Measurements from ENCODE around the gene ACLY. TPM values are rescaled to one million over a fixed set of nuclear protein-coding genes. Genes with fewer than 3 reads are reported as not detected.

ACLY gene
- total RNA-seq, 1 donor, result 273 TPM

- peaks cover 68% of the 10 kb centered on the region for H3K4me1 ChIP-seq (ENCODE audit: insufficient read depth, low read length)
- peak overlapping the region; percentile 53 for H3K4me2 ChIP-seq (ENCODE audit: insufficient read depth, low read length)
- peaks cover 71% of the 10 kb centered on the region for H3K79me2 ChIP-seq (ENCODE audit: insufficient read depth, low read length)
- H3K9me3 ChIP-seq (ENCODE audit: low read depth, low read length), result no peaks in the 10 kb centered on the region
- H4K20me1 ChIP-seq (ENCODE audit: insufficient read depth, low read length), result peaks cover 58% of the 10 kb centered on the region
- no peaks in the 10 kb centered on the region for H3K27me3 ChIP-seq (ENCODE audit: insufficient read depth, low read length)
- H3K4me3 ChIP-seq (ENCODE audit: insufficient read depth, low read length), result no peak overlapping the region
- H2AFZ ChIP-seq (ENCODE audit: low read length), result no peak overlapping the region
- TF ChIP-seq CTCF (IDR thresholded peaks at IDR 0.05; ENCODE audit: extremely low read depth, low read depth, low read length), result no peak
- peaks cover 42% of the 10 kb centered on the region for H3K36me3 ChIP-seq (ENCODE audit: insufficient read depth, low read length)
- peak overlapping the region; percentile 69 for H3K27ac ChIP-seq (ENCODE audit: low read depth, low read length)
- DNase-seq (ENCODE audit: insufficient read length, low spot score, missing footprints), result no peak
These were observed 3.7 kb downstream of the ACLY start for GRCh38 chr17:41915020-41915419.

- H2AFZ ChIP-seq (ENCODE audit: low read length), result no peak overlapping the region
- DNase-seq (ENCODE audit: insufficient read length, low spot score, missing footprints), result peak; percentile 77
- no peak for TF ChIP-seq CTCF (IDR thresholded peaks at IDR 0.05; ENCODE audit: extremely low read depth, low read depth, low read length)
- H3K9me3 ChIP-seq (ENCODE audit: low read depth, low read length), result no peaks in the 10 kb centered on the region
- H3K79me2 ChIP-seq (ENCODE audit: insufficient read depth, low read length), result peaks cover 77% of the 10 kb centered on the region
- H3K4me3 ChIP-seq (ENCODE audit: insufficient read depth, low read length), result peak overlapping the region; percentile 25
- peak overlapping the region; percentile 69 for H3K27ac ChIP-seq (ENCODE audit: low read depth, low read length)
- H4K20me1 ChIP-seq (ENCODE audit: insufficient read depth, low read length), result peaks cover 58% of the 10 kb centered on the region
- peak overlapping the region; percentile 53 for H3K4me2 ChIP-seq (ENCODE audit: insufficient read depth, low read length)
- H3K4me1 ChIP-seq (ENCODE audit: insufficient read depth, low read length), result peaks cover 66% of the 10 kb centered on the region
- peaks cover 49% of the 10 kb centered on the region for H3K36me3 ChIP-seq (ENCODE audit: insufficient read depth, low read length)
- no peaks in the 10 kb centered on the region for H3K27me3 ChIP-seq (ENCODE audit: insufficient read depth, low read length)
These were observed 4.4 kb downstream of the ACLY start for GRCh38 chr17:41914358-41914766.

GRCh38 chr17:41913798-41914197, 5.0 kb downstream of the ACLY start:
- DNase-seq (ENCODE audit: insufficient read length, low spot score, missing footprints), result peak; percentile 35
- Histone ChIP-seq H3K4me1 (ENCODE audit: insufficient read depth, low read length) (peaks cover 65% of the 10 kb centered on the region), H3K79me2 (ENCODE audit: insufficient read depth, low read length) (peaks cover 83% of the 10 kb centered on the region), H2AFZ (ENCODE audit: low read length) (no peak overlapping the region), H3K27ac (ENCODE audit: low read depth, low read length) (peak overlapping the region; percentile 69), H3K4me2 (ENCODE audit: insufficient read depth, low read length) (peak overlapping the region; percentile 53), H4K20me1 (ENCODE audit: insufficient read depth, low read length) (peaks cover 58% of the 10 kb centered on the region), H3K4me3 (ENCODE audit: insufficient read depth, low read length) (no peak overlapping the region), H3K36me3 (ENCODE audit: insufficient read depth, low read length) (peaks cover 54% of the 10 kb centered on the region), H3K9me3 (ENCODE audit: low read depth, low read length) (no peaks in the 10 kb centered on the region), H3K27me3 (ENCODE audit: insufficient read depth, low read length) (no peaks in the 10 kb centered on the region)
- TF ChIP-seq CTCF (IDR thresholded peaks at IDR 0.05; ENCODE audit: extremely low read depth, low read depth, low read length), result no peak

- no peaks in the 10 kb centered on the region for H3K9me3 ChIP-seq (ENCODE audit: low read depth, low read length)
- peaks cover 80% of the 10 kb centered on the region for H3K79me2 ChIP-seq (ENCODE audit: insufficient read depth, low read length)
- peak; percentile 34 for TF ChIP-seq CTCF (IDR thresholded peaks at IDR 0.05; ENCODE audit: extremely low read depth, low read depth, low read length)
- H3K36me3 ChIP-seq (ENCODE audit: insufficient read depth, low read length), result peaks cover 61% of the 10 kb centered on the region
- peak; percentile 71 for DNase-seq (ENCODE audit: insufficient read length, low spot score, missing footprints)
- peaks cover 69% of the 10 kb centered on the region for H3K4me1 ChIP-seq (ENCODE audit: insufficient read depth, low read length)
- H3K4me2 ChIP-seq (ENCODE audit: insufficient read depth, low read length), result no peak overlapping the region
- no peak overlapping the region for H3K4me3 ChIP-seq (ENCODE audit: insufficient read depth, low read length)
- no peaks in the 10 kb centered on the region for H3K27me3 ChIP-seq (ENCODE audit: insufficient read depth, low read length)
- peaks cover 50% of the 10 kb centered on the region for H4K20me1 ChIP-seq (ENCODE audit: insufficient read depth, low read length)
- H2AFZ ChIP-seq (ENCODE audit: low read length), result no peak overlapping the region
- peak overlapping the region; percentile 38 for H3K27ac ChIP-seq (ENCODE audit: low read depth, low read length)
These were observed 5.8 kb downstream of the ACLY start for GRCh38 chr17:41912925-41913324.
